Measurements from ENCODE around the gene CD2AP.

CD2AP gene

GRCh38 chr6:47630587-47630986 is 153.0 kb downstream of the CD2AP start:
- Histone ChIP-seq H2AFZ (ENCODE audit: low read depth, low read length, severe bottlenecking) (no peak overlapping the region), H3K27me3 (ENCODE audit: low read length) (no peaks in the 10 kb centered on the region), H3F3A (ENCODE audit: insufficient read depth) (peaks cover 29% of the 10 kb centered on the region), H4K20me1 (ENCODE audit: low read depth, low read length) (no peaks in the 10 kb centered on the region), H3K9me3 (ENCODE audit: insufficient read depth, low read length) (no peaks in the 10 kb centered on the region), H3K4me3 (ENCODE audit: insufficient read depth, low read length, poor library complexity, severe bottlenecking) (no peak overlapping the region), H3K4me2 (ENCODE audit: low read depth, low read length, poor library complexity, severe bottlenecking) (no peak overlapping the region), H3K9me2 (replicated peaks; ENCODE audit: insufficient read depth, low read length) (no peaks in the 10 kb centered on the region), H3K79me2 (ENCODE audit: insufficient read depth, low read length) (no peaks in the 10 kb centered on the region), H3K36me3 (ENCODE audit: low read length) (peaks cover 13% of the 10 kb centered on the region; the same call in 1 of the 2 replicates), H3K27ac (ENCODE audit: low read depth, low read length) (no peak overlapping the region), H3K9ac (ENCODE audit: low read length) (no peak overlapping the region)
- no peak for TF ChIP-seq EZH2phosphoT487 (conservative IDR thresholded peaks at IDR 0.05; ENCODE audit: low read length)
- TF ChIP-seq CTCF (IDR thresholded peaks at IDR 0.05; ENCODE audit: insufficient read depth, low read length, poor library complexity, severe bottlenecking), result no peak

GRCh38 chr6:47631269-47631772 is 153.7 kb downstream of the CD2AP start:
- Histone ChIP-seq H2AFZ (ENCODE audit: low read depth, low read length, severe bottlenecking) (no peak overlapping the region), H3K9me2 (replicated peaks; ENCODE audit: insufficient read depth, low read length) (no peaks in the 10 kb centered on the region), H3K36me3 (ENCODE audit: low read length) (peaks cover 8% of the 10 kb centered on the region; the same call in 1 of the 2 replicates), H3F3A (ENCODE audit: insufficient read depth) (peaks cover 29% of the 10 kb centered on the region), H3K9me3 (ENCODE audit: insufficient read depth, low read length) (no peaks in the 10 kb centered on the region), H3K4me2 (ENCODE audit: low read depth, low read length, poor library complexity, severe bottlenecking) (no peak overlapping the region), H3K27me3 (ENCODE audit: low read length) (no peaks in the 10 kb centered on the region), H3K79me2 (ENCODE audit: insufficient read depth, low read length) (no peaks in the 10 kb centered on the region), H3K27ac (ENCODE audit: low read depth, low read length) (no peak overlapping the region), H3K9ac (ENCODE audit: low read length) (no peak overlapping the region), H3K4me3 (ENCODE audit: insufficient read depth, low read length, poor library complexity, severe bottlenecking) (no peak overlapping the region), H4K20me1 (ENCODE audit: low read depth, low read length) (no peaks in the 10 kb centered on the region)
- TF ChIP-seq EZH2phosphoT487 (conservative IDR thresholded peaks at IDR 0.05; ENCODE audit: low read length) (no peak), CTCF (IDR thresholded peaks at IDR 0.05; ENCODE audit: insufficient read depth, low read length, poor library complexity, severe bottlenecking) (peak; percentile 71)

GRCh38 chr6:47631797-47632196 is 154.2 kb downstream of the CD2AP start:
- Histone ChIP-seq H3K27ac (ENCODE audit: low read depth, low read length) (no peak overlapping the region), H3K9ac (ENCODE audit: low read length) (no peak overlapping the region), H4K20me1 (ENCODE audit: low read depth, low read length) (no peaks in the 10 kb centered on the region), H3K9me3 (ENCODE audit: insufficient read depth, low read length) (no peaks in the 10 kb centered on the region), H3K4me3 (ENCODE audit: insufficient read depth, low read length, poor library complexity, severe bottlenecking) (no peak overlapping the region), H2AFZ (ENCODE audit: low read depth, low read length, severe bottlenecking) (no peak overlapping the region), H3K79me2 (ENCODE audit: insufficient read depth, low read length) (no peaks in the 10 kb centered on the region), H3K36me3 (ENCODE audit: low read length) (peaks cover 4% of the 10 kb centered on the region; the same call in 1 of the 2 replicates), H3F3A (ENCODE audit: insufficient read depth) (peaks cover 26% of the 10 kb centered on the region), H3K9me2 (replicated peaks; ENCODE audit: insufficient read depth, low read length) (no peaks in the 10 kb centered on the region), H3K4me2 (ENCODE audit: low read depth, low read length, poor library complexity, severe bottlenecking) (no peak overlapping the region), H3K27me3 (ENCODE audit: low read length) (no peaks in the 10 kb centered on the region)
- TF ChIP-seq CTCF (IDR thresholded peaks at IDR 0.05; ENCODE audit: insufficient read depth, low read length, poor library complexity, severe bottlenecking) (no peak), EZH2phosphoT487 (conservative IDR thresholded peaks at IDR 0.05; ENCODE audit: low read length) (no peak)
